NCI-H82 treated with DMSO at 0.1 percent for 48 hours (cell line): ENCODE measurements around the gene IGSF21.

Experiments
- DNase-seq: peaks from one replicate; lab custom pipeline; 2025; ENCODE audit not compliant: unreplicated experiment; lab: John Stamatoyannopoulos, UW

The IGSF21 gene

GRCh38 chr1:18175530-18176377, 68.2 kb downstream of the IGSF21 start:
- DNase-seq: no peak

GRCh38 chr1:18176619-18177018, 69.0 kb downstream of the IGSF21 start:
- peak; percentile 95 for DNase-seq

- no peak for DNase-seq
Observed at GRCh38 chr1:18178111-18178510, 70.5 kb downstream of the IGSF21 start.

GRCh38 chr1:18179009-18179408, 71.4 kb downstream of the IGSF21 start:
- no peak for DNase-seq

- no peak for DNase-seq
Observed at GRCh38 chr1:18182398-18183160, 75.0 kb downstream of the IGSF21 start.

GRCh38 chr1:18183533-18183932, 75.9 kb downstream of the IGSF21 start:
- DNase-seq: peak; percentile 65

GRCh38 chr1:18187054-18187453, 79.5 kb downstream of the IGSF21 start:
- DNase-seq: no peak

- DNase-seq: no peak
Observed at GRCh38 chr1:18188820-18189517, 81.4 kb downstream of the IGSF21 start.

GRCh38 chr1:18190598-18190997, 83.0 kb downstream of the IGSF21 start:
- DNase-seq: peak; percentile 49

GRCh38 chr1:18191037-18191436, 83.4 kb downstream of the IGSF21 start:
- DNase-seq: no peak

- peak; percentile 91 for DNase-seq
Observed at GRCh38 chr1:18191481-18192155, 84.0 kb downstream of the IGSF21 start.

- DNase-seq: no peak
Observed at GRCh38 chr1:18192182-18192581, 84.6 kb downstream of the IGSF21 start.

GRCh38 chr1:18192974-18193373, 85.4 kb downstream of the IGSF21 start:
- no peak for DNase-seq

GRCh38 chr1:18197299-18197698, 89.7 kb downstream of the IGSF21 start:
- DNase-seq: no peak

GRCh38 chr1:18198260-18198659, 90.7 kb downstream of the IGSF21 start:
- DNase-seq: no peak

- DNase-seq: peak; percentile 93
Observed at GRCh38 chr1:18199462-18199861, 91.9 kb downstream of the IGSF21 start.

GRCh38 chr1:18200136-18200717, 92.6 kb downstream of the IGSF21 start:
- DNase-seq: peak; percentile 29

GRCh38 chr1:18200918-18201317, 93.3 kb downstream of the IGSF21 start:
- no peak for DNase-seq

GRCh38 chr1:18201997-18202719, 94.6 kb downstream of the IGSF21 start:
- no peak for DNase-seq

GRCh38 chr1:18203645-18204044, 96.0 kb downstream of the IGSF21 start:
- DNase-seq: no peak
